HG03039 (cell line): ENCODE data around the gene TP53RK.

Source experiments
- ATAC-seq: cut with Tn5 transposase; IDR thresholded peaks from one replicate; pipeline ENCODE4 v1.9.1; 2021; ENCODE audit warnings: mild to moderate bottlenecking, moderate library complexity; ENCODE audit not compliant: unreplicated experiment

TP53RK gene

DNA sequence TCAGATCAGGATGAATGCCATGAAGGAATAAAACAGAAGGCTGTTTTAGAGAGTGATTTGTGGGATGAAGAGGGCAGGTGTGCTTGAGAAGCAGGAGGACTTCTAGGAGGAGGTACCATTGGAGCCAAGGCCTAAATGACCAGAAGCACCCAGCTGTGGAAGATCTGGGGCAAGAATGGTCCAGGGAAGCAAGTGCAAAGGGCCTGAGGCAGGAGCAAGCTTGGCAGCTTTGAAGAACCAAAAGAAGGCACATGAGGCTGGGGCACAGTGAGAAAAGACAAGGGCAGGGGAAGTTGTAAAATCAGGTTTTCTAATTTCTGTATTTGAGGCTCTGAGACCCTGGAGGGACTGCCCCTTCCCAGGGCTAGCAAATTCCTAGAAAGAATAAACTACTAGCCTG is 47.8 kb downstream of the TP53RK start:
- no peak for ATAC-seq

- ATAC-seq, result no peak
Measured at GRCh38 chr20:46640536-46641311, 48.5 kb downstream of the TP53RK start.

DNA sequence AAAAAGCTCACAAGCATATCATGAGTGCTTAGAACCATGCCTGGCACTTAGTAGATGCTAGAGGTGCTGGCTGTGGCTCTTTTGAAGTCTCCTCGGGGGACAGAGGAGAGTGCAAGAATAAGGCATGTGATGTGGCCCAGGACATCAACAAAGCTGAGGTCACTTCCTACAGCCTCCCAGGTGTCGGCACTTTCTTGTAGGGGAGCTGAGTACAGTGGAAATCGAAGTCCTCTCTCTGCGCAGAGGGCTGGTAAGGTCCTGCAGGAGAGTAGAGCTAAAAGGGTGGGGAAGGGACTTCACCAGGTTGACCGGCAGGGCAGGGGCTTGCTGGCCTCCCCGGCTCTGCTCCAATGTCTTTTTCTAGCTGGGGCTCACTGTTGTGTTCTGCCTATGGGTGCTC is 49.2 kb downstream of the TP53RK start:
- ATAC-seq, result no peak

- no peak for ATAC-seq
Measured at GRCh38 chr20:46639587-46639986, 49.7 kb downstream of the TP53RK start.

GRCh38 chr20:46638898-46639274 is 50.4 kb downstream of the TP53RK start:
- no peak for ATAC-seq

DNA sequence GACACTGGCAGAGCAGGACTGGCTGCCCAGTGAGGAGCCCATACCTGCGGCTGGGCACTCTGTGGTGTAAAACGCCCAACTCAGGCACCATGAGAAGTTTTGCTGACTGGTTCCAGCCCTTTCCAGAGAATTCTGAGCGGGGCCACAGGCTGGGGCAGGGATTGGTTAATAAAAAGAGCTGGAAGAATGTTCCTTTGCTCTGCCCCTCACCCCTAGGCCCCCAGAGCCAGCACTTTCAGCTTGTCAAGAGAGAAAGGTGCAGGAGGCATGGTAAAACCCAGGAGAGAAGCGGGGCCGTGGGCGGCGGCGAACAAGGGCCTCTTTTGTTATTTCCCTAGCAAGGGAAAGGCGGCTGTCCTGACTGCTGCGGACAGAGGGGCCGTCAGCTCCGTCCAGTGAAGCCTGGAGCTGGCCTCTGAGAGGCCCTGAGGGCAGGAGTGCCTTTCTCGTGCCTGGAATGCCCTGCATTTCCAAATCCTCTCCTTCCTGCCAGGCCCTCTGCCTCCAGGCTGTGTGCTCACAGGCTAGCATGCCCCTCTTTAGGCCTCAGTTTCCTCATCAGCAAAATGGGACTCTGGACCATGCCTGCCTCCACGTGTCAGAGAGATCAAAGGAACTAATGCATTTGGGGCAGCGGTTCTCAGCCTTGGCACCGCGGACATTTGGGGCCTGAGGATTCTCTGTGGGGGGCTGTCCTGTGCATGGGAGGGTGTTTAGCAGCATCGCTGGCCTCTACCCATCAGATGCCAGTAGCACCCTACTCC is 50.9 kb downstream of the TP53RK start:
- ATAC-seq, result no peak

DNA sequence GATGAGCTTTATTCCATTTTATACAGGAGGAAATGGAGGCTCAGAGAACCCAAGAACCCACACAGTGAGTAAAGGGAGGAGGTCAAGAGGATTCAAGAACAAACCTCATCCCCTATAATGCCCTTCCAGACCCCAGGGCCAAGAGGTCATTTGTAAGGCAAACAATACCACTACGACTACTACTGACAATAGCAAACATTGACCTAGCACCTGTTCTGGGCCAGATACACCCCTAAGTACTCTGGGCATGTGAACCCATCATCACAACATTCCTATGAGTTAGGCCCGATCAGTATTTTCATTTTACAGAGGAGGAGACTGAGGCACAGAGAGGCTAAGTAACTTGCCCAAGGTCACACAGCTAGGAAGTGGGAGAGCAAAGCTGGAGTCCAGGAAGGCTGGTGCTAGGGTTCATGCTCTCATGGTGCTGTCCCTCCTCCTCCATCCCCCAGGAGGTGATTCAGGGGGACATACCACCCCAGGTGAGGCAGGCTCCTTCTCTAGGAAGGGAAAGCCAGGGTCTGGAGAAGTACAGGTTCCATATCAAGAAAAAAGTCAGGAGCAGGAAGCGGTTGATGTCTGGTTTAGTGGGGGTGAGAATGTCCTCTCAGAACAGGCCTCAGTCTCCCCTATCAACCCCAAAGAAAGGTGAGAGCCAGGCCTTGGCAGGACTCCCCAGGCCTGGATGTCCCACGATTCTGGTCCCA is 51.7 kb downstream of the TP53RK start:
- no peak for ATAC-seq

DNA sequence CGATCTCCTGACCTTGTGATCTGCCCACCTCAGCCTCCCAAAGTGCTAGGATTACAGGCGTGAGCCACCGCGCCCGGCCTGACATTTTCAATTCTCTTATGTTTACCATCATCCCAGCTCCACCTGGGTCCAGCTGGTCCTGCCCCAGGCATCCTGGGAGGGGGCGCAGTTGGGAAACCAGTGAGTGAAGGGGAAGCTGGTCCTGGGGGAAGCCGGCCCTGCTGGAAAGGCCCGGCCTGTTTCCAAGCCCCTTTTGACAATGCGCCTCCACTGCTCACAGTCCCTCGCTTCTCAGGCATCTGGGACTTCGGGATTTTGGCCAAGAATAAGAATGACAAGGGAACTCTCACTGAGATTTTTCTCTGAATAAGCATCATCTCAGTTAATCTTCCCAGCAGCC is 52.2 kb downstream of the TP53RK start:
- ATAC-seq, result no peak

GRCh38 chr20:46636514-46636913 is 52.7 kb downstream of the TP53RK start:
- no peak for ATAC-seq

- no peak for ATAC-seq
Measured at GRCh38 chr20:46635514-46636136, 53.6 kb downstream of the TP53RK start.

DNA sequence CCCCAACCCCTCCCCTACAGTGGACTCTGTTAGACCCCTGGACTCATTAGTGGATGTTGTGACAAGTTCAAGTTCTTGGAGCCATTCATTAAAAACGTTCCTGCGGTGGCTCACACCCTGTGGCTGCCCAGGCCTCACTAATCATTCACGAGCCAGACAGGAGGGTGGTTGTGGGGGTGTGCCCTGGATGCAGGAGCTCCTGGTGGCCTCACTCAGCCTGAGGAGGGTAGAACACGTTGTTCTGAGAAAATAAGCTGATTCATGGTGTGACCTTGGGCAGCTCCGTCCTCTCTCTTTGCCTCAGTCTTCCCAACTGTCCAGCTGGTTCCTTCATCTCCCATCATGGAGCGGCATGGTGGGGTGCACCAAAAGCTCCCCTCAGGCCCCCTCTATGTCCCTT is 54.7 kb downstream of the TP53RK start:
- no peak for ATAC-seq
